HL-60 (cell line): ENCODE results near the gene SMG6.
A peak's percentile ranks its signal among the peaks of the same experiment; 100 is the strongest.

Experiments
- GABPA ChIP-seq: IDR thresholded peaks from 2 replicates; pipeline ENCODE4 v1.6.1; 2012; ENCODE audit warnings: low read depth
- POLR2AphosphoS5 ChIP-seq: IDR thresholded peaks from 2 replicates; pipeline ENCODE4 v1.6.1; 2012; ENCODE audit warnings: low read depth
- SPI1 ChIP-seq: IDR thresholded peaks from 2 replicates; pipeline ENCODE4 v1.6.1; 2012; ENCODE audit warnings: low read depth, mild to moderate bottlenecking, borderline replicate concordance
- TF ChIP-seq, protein P1 (sequence below): IDR thresholded peaks from one replicate; pipeline ENCODE4 v1.5.1; 2011; ENCODE audit warnings: low read length, control low read depth, inconsistent platforms; ENCODE audit not compliant: insufficient read depth
- TF ChIP-seq, protein P2 (sequence below): IDR thresholded peaks from 2 replicates; pipeline ENCODE4 v1.6.1; 2012; ENCODE audit warnings: low read depth; ENCODE audit not compliant: insufficient replicate concordance

DNA sequence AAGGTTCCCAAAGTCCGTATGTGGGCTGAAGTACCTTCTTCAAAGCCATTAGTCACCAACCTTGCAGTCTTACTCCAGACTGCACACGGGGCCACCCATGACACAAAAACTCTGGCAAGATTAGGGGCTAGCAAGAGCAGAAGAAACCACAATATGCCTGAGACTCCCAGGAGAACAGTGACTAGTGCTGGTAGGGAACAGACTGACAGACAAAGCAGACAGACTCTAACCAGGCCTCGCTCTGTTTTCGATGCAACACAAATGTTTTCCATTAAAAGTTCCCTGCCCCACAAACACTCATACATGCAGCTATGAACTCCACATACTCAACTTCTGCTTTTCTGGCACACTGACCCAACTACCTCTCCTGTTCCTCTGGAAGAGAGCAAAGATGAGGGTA lies 146.5 kb downstream of the SMG6 start:
- TF ChIP-seq, protein P1, sequence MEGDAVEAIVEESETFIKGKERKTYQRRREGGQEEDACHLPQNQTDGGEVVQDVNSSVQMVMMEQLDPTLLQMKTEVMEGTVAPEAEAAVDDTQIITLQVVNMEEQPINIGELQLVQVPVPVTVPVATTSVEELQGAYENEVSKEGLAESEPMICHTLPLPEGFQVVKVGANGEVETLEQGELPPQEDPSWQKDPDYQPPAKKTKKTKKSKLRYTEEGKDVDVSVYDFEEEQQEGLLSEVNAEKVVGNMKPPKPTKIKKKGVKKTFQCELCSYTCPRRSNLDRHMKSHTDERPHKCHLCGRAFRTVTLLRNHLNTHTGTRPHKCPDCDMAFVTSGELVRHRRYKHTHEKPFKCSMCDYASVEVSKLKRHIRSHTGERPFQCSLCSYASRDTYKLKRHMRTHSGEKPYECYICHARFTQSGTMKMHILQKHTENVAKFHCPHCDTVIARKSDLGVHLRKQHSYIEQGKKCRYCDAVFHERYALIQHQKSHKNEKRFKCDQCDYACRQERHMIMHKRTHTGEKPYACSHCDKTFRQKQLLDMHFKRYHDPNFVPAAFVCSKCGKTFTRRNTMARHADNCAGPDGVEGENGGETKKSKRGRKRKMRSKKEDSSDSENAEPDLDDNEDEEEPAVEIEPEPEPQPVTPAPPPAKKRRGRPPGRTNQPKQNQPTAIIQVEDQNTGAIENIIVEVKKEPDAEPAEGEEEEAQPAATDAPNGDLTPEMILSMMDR = no peak
- TF ChIP-seq, protein P2, sequence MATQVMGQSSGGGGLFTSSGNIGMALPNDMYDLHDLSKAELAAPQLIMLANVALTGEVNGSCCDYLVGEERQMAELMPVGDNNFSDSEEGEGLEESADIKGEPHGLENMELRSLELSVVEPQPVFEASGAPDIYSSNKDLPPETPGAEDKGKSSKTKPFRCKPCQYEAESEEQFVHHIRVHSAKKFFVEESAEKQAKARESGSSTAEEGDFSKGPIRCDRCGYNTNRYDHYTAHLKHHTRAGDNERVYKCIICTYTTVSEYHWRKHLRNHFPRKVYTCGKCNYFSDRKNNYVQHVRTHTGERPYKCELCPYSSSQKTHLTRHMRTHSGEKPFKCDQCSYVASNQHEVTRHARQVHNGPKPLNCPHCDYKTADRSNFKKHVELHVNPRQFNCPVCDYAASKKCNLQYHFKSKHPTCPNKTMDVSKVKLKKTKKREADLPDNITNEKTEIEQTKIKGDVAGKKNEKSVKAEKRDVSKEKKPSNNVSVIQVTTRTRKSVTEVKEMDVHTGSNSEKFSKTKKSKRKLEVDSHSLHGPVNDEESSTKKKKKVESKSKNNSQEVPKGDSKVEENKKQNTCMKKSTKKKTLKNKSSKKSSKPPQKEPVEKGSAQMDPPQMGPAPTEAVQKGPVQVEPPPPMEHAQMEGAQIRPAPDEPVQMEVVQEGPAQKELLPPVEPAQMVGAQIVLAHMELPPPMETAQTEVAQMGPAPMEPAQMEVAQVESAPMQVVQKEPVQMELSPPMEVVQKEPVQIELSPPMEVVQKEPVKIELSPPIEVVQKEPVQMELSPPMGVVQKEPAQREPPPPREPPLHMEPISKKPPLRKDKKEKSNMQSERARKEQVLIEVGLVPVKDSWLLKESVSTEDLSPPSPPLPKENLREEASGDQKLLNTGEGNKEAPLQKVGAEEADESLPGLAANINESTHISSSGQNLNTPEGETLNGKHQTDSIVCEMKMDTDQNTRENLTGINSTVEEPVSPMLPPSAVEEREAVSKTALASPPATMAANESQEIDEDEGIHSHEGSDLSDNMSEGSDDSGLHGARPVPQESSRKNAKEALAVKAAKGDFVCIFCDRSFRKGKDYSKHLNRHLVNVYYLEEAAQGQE = no peak
- TF ChIP-seq GABPA = no peak
- no peak for TF ChIP-seq POLR2AphosphoS5
- TF ChIP-seq SPI1 = peak; percentile 8; the same call in 1 of the 2 replicates
